Hematopoietic multipotent progenitor cell treated with erythropoietin and hydrocortisone succinate and interleukin-3 and kit ligand, for 15 days (in vitro differentiated cells): ENCODE data around the gene TFIP11.

Experiments
- DNase-seq: peaks from one replicate; pipeline ENCODE4 v3.0.0-alpha.2; 2015; ENCODE audit warnings: low spot score

Gene TFIP11

DNA sequence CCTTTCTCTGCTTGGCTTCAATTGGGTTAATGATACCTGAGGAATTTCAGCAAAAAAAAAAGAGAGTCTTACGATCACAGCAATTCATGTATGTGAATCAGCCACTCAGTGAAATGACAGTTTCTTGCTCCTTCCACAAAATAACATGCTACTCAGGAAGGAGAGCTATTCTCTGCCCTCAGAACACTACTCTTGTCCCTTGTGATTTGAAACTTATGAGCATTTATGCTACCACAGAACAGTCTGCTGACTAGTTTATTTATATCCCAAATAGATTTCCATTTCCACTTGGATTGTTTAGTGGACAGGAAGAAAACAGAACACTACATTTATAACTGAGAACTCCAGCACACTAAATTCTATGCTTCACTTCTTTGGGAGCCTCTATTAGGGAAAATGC lies 8.5 kb downstream of the TFIP11 start:
- DNase-seq, result no peak

DNA sequence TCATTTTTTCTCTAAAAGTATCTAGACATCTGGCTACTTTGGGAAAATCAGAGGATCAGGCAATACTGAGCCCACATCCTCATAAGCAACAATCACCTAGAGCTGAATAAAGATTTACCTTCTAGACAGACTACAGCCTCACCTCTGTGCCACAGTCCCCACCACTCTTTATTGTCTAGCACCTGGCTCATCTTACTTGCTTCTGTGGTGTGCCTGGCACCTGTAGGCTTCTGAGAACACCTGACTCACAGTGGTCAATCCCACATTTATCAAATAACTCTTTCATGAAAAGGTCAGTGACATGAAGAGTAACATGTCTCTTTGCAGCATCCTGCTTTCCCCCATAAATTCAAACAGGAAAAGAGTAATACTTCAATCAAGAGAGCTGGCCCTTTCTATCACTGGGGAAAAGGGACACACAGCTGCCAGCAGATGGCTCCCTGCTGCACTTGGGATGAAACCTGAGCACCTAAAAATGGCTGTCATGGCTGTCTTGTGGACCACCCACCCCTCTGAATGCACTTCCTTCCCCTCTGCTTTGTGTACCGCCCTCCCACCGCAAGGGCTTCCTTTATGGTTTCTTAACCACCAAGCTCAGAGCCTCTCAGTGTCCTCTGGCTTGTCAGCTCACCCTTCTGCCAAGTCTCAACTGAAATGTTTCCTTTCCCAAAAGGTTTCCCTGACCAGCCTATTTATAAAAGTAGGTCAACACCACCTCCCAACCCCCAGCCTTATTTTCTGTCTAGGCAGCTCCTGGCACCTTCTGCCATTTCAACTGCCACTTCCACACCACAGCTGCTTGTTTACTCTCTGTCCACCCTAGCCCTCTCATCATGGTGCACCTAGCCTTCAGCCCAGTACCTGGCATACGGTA lies 9.3 kb downstream of the TFIP11 start:
- DNase-seq, result peak; percentile 54

DNA sequence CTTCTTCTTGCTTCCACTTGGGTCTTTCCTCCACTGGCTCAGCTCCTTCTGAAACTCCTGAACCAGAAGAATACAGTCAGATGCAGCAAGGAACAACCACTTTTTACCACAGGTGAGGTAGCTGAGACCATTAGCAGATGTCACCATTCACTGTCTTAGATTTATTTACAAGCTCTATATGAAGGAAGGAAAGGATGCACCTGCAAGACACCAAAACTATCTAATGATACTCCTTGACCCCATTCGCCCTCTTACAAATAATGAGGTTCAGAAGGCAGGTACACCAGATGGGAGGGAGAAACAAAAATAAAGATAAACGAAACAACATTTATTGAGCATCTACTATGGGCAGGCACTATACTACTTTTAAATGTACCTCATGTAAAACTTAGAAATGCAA lies 10.3 kb downstream of the TFIP11 start:
- no peak for DNase-seq

DNA sequence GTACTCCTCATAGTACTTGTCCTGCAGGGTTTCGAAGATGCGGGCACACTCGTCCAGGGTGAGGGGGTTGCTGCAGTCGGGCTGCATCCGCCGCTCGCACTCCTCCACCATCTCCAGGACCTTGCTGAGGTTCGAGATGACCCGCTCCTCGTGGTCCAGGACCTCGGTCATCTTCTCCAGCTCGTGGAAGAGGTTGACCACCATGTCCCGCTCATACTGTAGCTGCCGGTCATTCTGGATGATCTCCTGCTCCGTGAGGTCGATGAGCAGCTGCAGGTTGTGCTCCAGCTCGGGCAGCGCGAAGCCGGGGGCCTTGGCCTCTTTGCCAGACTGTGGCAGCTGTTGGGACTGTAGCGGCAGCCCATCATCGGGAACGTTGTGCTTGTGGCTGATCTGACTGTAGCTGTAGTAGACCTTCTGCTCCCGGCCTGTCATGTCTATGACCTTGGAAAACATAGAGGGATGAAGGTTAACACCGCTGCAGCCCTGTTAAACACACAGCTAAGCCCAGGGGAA lies 13.0 kb downstream of the TFIP11 start:
- no peak for DNase-seq

DNA sequence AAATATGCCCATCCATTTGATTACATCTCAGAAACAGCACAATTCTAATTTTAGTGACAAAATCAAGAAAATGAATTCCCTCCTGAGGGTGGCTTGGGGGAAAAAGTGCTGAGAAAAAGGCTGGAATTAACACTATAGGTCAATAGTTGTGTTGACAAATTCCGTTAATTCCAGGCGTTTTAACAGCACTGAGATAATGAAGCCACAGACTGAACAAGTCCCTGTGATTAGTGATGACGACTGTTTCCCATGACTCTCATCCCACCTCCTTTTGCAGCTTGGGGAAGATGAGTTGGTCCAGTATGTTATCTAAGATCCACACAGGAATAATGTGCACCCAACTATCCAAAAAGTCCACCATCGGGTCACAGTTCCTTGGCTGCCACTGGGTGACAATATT lies 15.8 kb downstream of the TFIP11 start:
- DNase-seq, result no peak

DNA sequence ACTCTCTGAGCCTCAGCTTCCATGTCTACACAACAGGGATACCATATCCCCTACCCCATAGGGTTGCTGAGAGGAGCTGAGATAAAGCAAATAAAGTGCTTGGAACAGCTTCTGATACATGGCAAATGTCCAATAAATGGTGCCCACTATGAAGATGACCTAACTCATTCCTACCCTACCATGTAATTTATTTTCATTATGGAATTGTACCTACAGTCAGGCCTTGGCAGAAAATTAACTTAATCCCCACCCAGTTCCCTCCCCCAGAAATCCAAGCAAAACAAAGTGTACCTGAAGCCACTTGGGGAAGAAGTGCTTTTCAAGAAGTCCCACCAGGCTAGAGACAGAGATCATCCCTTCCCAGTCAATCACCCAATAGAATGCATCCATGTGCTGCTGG lies 17.8 kb downstream of the TFIP11 start:
- DNase-seq, result no peak

DNA sequence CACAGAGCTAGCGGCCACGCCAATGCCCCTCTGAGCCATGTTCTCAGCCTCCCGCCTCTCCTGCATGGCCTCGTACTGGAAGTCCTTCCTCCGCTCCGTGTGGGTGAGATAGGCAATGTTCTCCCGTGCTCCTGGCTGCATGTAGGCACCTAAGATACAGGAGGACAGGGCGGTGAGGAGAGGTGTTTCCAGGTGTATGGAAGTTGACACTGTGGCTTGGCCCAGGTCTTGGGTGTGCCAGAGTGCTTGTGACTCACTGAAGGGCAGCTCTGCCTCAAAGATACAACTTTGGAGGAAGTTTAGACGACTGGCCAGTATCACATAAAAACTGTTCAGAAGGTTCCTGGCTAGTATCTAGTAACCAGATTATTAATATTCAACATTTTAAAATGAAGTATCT lies 20.1 kb downstream of the TFIP11 start:
- DNase-seq, result no peak

DNA sequence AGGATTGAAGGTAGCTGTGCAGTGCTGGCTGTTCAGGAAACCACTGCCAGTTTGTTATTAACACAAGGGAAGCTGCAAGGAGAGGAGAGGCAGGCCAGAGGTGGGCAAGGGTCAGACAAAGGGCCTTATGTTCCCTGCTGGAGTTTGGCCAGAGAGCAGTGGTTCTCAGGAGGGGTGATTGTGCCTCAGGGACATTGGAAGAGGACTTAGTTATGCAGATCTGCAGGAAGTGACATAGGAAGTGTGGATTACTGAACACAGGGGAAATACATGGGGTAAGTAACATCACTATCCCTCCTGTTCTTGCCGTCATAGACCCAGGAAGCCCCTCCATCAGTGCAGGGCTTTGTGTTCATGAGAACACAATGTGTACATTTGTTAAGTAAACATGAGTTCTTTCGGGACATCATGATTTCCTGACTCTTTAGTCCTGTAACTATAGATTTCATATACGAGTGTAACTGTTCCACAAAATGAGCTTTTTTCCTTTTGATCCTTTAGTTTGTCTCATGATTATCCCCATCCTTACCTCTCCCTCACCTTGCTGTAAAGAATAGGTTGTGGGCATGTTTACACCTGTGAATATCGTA lies 22.7 kb downstream of the TFIP11 start:
- DNase-seq, result no peak

DNA sequence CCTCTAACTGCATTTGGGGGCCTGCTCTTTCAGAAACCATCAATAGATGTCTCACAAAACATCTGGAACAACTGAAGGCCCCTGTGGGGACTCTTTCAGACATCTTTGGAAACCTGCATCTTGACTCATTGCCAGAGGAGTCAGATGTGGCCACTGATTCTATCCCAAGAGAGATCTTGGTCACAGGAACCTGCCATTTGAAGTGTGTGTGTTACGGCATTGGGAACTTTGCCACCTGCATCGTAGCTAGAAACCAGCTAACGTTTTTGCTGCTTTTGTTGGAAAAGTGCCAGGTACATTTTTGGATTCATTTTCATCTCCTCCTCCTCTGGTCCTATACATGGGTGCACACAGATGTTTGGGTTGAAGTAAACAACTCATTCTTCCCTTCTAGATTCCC lies 24.3 kb downstream of the TFIP11 start:
- DNase-seq, result no peak

DNA sequence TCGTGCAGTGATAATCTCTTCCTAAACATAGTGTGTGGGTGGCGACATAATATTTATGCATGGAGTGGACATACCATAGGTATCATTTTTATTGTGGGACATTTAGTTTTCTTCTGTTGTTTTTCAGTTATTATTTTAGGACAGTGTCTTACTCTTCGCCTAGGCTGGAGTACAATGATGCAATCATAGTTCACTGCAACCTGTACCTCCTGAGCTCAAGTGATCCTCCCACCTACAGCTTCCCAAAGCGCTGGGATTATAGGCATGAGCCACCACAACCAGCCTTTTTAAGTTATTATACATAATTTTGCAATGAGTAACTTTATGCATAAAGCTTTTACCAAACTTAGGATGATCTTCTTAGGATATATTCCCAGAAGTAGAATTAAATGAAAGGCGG lies 25.9 kb downstream of the TFIP11 start:
- no peak for DNase-seq

DNA sequence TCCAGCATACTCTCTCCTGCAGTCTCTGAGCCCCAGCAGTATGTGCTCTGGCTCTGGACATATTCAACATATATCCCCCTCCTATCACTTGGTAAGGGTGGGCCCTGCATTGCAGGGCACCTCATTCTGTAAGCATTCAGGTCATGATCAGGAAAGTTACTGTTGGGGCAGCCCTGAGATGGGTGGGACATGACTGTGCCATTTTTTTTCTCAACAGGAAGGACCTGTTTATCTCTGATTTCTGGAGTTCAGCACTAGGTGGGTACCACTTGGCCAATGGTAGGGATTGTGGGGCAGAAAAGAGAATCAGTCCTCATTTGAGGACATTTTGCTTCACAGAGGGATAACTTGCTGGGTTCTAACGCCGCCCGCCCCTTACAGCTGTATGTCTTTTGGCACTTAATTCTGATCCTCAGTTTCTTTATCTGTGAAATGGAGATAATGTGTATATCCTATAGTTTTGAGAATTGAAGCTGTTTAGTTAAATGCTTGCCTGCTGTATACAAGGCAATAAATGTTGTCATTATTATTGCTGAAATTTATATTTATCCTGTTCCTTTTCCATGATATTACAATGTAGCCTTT lies 26.4 kb downstream of the TFIP11 start:
- peak; percentile 68 for DNase-seq

DNA sequence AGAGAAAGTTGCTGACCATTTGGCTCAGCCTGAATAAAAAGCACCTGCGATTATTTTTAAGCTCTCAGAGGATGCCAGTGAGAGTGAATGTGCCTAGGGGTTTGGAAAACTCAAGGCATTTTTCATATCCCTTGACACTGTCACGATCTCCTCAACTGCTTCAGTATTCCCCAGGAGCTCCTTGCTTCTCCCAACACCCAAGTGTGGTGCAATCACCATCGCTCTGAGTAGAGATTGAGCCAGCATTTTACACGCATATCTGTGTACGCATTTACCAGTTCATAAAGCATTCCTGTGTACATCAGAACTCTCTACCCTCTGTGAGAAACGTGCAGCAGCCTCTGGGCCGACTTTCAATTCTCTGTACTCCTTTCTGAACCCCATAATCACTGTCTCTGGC lies 27.3 kb downstream of the TFIP11 start:
- no peak for DNase-seq

DNA sequence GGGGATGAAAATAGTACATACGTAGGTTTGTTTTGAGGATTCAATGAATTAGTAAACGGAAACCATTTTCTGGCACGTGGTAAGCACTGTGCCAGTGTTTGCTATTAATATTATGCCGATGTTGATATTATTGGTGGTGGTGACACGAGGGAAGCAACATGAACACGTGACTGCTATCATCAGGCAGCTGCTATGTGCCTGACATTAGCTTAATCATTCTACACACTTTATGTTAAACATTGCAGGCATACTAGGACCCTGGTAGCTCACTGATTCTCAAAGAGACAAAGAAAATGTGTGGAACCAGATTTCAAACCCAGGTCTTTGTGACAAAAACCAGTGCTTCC lies 27.9 kb downstream of the TFIP11 start:
- DNase-seq, result peak; percentile 87

DNA sequence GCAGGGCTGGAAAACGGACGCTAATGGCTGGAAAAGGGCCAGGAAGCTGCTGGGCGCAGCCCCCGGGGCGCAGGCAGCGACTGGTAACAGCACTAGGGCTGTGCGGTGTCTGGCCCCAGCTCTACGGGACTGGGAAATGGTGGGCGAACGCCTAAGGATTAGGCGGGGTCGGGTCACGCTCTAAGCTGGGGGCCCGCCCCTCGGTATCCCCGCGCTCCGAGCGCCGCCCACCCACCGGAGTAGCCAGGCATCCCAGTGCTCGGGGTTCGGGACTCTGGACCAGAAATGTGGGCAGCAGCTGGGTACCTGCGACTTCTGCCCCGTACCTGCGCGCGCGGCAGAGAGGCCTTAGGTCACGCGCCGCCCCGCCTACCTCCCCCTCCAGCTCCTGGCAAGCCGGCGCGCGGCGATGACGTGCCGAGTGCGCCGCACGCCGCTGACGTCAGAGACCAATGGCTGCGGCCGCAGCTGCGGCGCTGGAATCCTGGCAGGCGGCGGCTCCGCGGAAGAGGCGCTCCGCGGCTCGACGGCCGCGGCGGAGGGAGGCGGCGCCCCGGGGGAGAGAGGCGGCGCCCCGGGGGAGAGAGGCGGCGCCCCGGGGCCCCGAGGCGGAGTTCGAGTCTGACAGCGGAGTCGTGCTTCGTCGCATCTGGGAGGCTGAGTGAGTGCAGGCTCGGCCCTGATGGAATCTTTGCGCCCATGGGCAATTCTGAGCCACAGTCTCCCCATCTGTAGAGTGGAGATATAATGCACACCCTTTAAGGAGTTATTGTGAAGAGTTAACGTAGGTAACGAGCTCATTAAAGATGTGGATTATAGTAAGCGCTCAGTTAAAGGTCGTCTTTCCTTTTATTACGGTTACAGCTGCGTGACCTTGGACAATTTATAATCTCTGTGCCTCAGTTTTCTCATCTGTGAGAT lies 28.6 kb downstream of the TFIP11 start, which contains the start of the genes HPS4 and SRRD:
Gene HPS4, minus strand, starts transcription at position 345 of the 921 bp plus-strand sequence. CDS start 2,021 bp downstream, outside the sequence.
Gene SRRD, plus strand, starts transcription at position 439 of the 921 bp plus-strand sequence. Its CDS starts 14 bp downstream, at position 453.
- peak; percentile 91 for DNase-seq

DNA sequence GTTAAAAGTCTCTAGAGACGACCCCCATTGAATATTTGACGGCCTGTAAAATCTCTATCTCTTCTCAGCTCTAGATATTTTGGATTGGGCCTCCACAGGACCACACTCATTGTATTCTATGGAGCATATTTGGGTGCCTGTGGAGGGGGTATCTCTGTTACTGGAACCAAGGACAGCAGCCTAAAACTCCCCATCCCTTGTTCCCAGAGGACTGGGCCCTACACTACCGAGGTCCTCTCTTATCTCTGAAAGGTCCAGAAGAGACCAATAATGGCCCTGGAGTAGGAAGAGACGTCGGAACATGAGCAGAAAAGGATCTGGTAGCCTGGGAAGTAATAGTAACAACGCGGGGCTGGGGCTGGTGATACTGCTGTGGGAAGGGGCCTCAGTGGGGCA lies 29.2 kb downstream of the TFIP11 start:
- DNase-seq, result no peak

DNA sequence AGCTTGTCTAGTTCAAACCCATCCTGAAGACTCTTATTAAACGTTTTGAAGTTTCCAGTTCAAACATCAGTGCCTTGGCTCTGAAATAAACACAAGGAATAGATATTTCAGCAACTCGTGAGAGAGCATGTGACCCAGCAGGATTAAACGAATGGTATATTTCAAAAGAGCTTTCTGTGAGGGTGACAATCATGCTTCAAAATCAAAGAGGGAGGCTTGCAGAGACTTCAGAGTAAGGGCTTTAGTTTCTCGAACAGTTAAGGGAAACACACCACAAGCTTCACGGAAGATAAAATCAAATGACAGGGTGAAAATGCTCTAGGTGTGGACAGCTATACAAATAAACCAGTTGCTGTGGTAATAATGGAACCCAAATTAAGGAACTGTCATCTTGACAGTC lies 30.1 kb downstream of the TFIP11 start:
- no peak for DNase-seq

DNA sequence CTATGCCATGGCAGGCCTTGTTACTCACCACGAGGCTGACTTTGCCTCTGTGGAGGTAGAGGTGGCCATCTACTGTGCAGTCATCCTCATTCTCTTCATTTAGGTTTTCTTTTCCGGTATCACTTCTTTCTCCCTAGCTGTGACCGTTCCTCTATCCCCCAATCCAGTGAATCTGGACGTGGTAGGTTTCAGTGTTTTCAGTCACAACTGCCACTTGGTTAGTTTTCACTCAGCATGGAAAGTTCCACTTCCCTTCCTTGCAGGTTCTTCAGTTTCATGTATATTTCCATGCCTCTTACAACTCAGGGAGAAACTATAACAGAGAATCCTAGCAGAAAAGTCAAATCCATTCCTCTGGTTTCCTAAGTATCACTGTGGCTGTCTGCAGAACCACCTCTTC lies 30.6 kb downstream of the TFIP11 start:
- DNase-seq, result no peak

DNA sequence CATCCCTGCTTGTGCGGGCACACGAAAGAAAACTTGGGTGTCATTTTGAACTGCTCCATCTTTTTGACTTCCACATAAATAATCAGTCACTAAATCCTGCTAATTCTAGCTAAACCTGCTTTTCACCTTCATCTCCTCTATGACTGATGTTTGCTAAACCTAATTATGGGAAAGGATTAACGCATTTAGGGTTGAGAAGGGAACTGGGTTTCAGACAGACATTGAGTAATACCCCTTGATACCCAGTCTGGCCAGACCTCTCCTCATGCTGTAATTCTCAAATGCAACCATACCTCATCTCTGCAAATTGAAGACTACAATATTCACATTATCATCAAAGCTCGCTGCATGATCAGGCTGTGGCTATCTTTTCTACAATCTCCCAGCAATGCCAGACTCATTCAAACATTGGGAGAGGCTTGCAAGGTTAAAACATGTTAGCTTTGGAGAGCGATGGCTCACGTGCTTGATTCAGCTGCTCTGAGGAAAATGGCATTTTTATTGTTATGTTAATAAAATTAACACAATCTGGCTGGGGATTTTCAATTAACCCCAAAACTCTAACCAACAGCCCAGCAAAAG lies 31.1 kb downstream of the TFIP11 start:
- no peak for DNase-seq

DNA sequence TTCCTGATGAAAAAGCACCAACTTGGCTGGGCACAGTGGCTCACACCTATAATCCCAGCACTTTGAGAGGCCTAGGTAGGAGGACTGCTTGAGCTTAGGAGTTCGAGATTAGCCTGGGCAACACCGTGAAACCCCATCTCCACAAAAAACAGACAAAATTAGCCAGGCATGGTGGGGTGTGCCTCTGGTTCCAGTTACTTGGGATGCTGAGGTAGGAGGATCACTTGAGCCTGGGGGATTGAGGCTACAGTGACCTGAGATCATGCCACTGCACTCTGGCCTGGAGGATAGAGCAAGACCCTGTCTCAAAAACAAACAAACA lies 31.7 kb downstream of the TFIP11 start:
- DNase-seq, result no peak

DNA sequence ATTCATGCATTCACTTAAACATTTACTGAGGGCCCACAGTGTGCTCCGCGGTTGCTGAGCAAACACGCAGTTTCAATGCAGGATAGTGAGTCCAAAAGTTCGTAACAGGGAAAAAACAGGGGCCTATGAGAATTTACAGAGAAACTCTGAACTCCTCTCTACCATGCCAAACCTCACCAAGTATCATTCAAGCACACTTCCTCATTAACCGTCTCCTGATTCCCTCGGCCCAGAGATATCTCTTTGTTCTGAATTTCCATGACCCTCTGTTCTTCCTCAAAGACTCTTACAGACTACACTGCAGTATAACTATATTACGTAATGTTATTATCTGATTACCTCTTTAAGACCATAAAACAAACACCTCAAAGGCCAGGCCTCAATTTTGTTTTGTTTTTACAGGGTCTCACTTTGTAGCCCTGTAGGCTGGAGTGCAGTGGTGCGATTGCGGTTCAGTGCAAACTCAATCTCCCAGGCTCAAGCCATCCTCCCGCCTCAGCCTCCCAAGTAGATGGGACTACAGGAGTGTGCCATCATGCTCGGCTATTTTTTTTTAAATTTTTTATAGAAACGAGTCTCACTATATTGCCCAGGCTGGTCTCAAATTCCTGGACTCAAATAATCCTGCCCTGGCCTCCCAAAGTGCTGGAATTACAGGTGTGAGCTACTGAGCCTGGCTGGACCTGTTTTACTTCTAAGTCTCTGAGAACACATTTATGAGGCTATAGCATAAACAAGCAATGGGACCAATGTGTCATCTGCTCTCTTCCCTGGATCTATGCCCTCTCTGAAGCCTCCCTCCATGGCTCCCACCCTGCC lies 32.3 kb downstream of the TFIP11 start:
- no peak for DNase-seq
